ENCODE results near the gene SLC17A3. TPM values are rescaled to one million over a fixed set of nuclear protein-coding genes. Genes with fewer than 3 reads are reported as not detected.

The SLC17A3 gene
- total RNA-seq, 1 experiment from 2014 or later = not detected

DNA sequence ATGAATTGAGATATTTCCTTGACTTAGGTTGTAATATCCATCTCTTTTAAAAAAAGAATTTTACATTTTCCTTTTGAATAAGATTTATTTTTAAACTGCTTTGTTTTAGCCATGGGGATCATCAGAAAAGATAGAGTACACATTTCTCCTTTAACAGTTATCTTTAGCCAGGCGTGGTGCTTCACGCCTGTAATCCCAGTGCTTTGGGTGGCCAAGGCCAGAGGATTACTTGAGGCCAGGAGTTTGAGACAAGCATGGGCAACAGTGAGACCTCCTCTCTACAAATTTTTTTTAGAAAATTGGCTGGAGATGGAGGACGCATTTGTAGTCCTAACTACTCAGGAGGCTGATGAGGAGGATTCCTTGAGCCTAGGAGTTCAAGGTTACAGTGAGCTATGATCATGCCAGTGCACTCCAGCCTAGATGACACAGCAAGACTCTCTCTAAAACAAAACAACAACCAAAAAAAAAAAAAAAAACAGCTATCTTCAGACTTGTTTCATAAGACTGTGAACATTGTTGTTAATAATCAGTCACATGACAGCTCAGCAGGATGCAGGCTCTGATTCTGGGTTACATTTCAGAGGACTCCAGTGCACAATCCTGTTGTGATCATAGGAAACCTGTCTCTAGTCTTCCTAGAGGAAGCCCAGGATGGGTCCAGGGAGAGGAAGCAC, 2.0 kb upstream of the SLC17A3 start:
- Histone ChIP-seq H3K27me3 (ENCODE audit: control insufficient read depth, insufficient read depth, low read length) (no peaks in the 10 kb centered on the region), H3K4me3 (ENCODE audit: insufficient read depth, low read depth, low read length) (no peak overlapping the region), H3K36me3 (replicated peaks; ENCODE audit: control insufficient read depth, insufficient read depth, low read length) (no peaks in the 10 kb centered on the region)
- no peak for DNase-seq

GRCh38 chr6:25875563-25875905, 1.5 kb upstream of the SLC17A3 start:
- no peaks in the 10 kb centered on the region for H3K27me3 ChIP-seq (ENCODE audit: control insufficient read depth, insufficient read depth, low read length)
- no peak for DNase-seq
- H3K36me3 ChIP-seq (replicated peaks; ENCODE audit: control insufficient read depth, insufficient read depth, low read length) = no peaks in the 10 kb centered on the region
- no peak overlapping the region for H3K4me3 ChIP-seq (ENCODE audit: insufficient read depth, low read depth, low read length)

GRCh38 chr6:25874822-25875562, 949 bp upstream of the SLC17A3 start:
- Histone ChIP-seq H3K27me3 (ENCODE audit: control insufficient read depth, insufficient read depth, low read length) (no peaks in the 10 kb centered on the region), H3K4me3 (ENCODE audit: insufficient read depth, low read depth, low read length) (no peak overlapping the region), H3K36me3 (replicated peaks; ENCODE audit: control insufficient read depth, insufficient read depth, low read length) (no peaks in the 10 kb centered on the region)
- no peak for DNase-seq

- H3K27me3 ChIP-seq (ENCODE audit: control insufficient read depth, insufficient read depth, low read length) = no peaks in the 10 kb centered on the region
- no peak for DNase-seq
- no peak overlapping the region for H3K4me3 ChIP-seq (ENCODE audit: insufficient read depth, low read depth, low read length)
- no peaks in the 10 kb centered on the region for H3K36me3 ChIP-seq (replicated peaks; ENCODE audit: control insufficient read depth, insufficient read depth, low read length)
These were observed 1.2 kb downstream of the SLC17A3 start for GRCh38 chr6:25872814-25873213.

DNA sequence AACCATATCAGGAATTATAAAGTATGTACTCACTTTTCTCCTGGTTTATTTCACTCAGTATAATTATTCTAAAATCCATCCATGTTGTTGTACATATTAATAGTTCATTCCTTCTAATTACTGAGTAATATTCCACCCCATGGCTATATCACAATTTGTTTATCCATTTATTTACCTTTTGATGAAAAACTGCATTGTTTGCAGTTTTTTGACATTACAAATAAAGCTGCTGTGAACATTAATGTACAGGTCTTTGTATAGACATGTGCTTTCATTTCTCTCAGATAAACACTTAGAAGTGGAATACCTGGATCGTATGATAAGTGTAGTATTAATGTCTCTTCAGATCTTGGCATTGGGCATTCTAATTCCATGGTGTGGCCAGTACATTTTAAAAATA, 4.2 kb downstream of the SLC17A3 start:
- H3K4me3 ChIP-seq (ENCODE audit: insufficient read depth, low read depth, low read length) = no peak overlapping the region
- H3K36me3 ChIP-seq (replicated peaks; ENCODE audit: control insufficient read depth, insufficient read depth, low read length) = no peaks in the 10 kb centered on the region
- no peak for DNase-seq
- H3K27me3 ChIP-seq (ENCODE audit: control insufficient read depth, insufficient read depth, low read length) = no peaks in the 10 kb centered on the region

DNA sequence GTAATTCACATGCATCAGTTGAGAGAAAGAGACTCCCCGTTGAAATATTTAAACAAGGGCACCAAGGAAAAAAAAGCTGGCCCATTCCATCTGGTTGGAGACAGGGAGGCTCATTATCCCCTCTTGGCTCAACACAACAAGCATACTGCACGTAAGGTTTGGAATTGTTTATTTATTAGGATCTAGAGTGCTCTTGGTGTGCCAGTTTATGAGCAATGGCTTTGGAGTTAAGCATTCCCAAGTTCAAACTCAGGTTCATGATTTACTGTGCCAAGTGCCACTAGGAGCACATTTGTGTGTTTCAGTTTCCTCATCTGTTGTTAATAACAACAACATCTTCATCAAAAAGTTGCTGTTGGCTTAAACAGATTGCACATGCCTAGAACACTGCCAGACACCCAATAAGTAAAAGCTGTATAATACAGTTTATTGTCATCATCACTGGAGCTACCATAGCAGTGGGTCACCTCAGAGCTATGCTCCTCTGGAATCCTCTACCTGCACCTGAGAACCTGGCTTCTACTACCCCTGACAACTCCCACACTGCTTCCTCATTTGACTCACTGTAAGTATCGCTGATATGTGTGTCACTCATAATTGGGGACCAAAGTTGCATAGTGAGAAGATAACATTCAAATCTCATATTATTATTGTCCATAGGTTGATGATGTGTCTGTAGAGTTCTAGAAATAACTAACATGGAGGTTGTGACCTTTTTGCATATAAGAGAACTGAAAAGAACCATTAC, 5.4 kb downstream of the SLC17A3 start:
- DNase-seq = no peak
- no peak overlapping the region for H3K4me3 ChIP-seq (ENCODE audit: insufficient read depth, low read depth, low read length)
- no peaks in the 10 kb centered on the region for H3K27me3 ChIP-seq (ENCODE audit: control insufficient read depth, insufficient read depth, low read length)
- no peaks in the 10 kb centered on the region for H3K36me3 ChIP-seq (replicated peaks; ENCODE audit: control insufficient read depth, insufficient read depth, low read length)

GRCh38 chr6:25866011-25866410, 8.0 kb downstream of the SLC17A3 start:
- Histone ChIP-seq H3K36me3 (replicated peaks; ENCODE audit: control insufficient read depth, insufficient read depth, low read length) (no peaks in the 10 kb centered on the region), H3K4me3 (ENCODE audit: insufficient read depth, low read depth, low read length) (no peak overlapping the region), H3K27me3 (ENCODE audit: control insufficient read depth, insufficient read depth, low read length) (no peaks in the 10 kb centered on the region)
- no peak for DNase-seq

GRCh38 chr6:25863360-25863759, 10.7 kb downstream of the SLC17A3 start:
- DNase-seq = no peak
- no peaks in the 10 kb centered on the region for H3K27me3 ChIP-seq (ENCODE audit: control insufficient read depth, insufficient read depth, low read length)
- no peak overlapping the region for H3K4me3 ChIP-seq (ENCODE audit: insufficient read depth, low read depth, low read length)
- H3K36me3 ChIP-seq (replicated peaks; ENCODE audit: control insufficient read depth, insufficient read depth, low read length) = no peaks in the 10 kb centered on the region

GRCh38 chr6:25862199-25862598, 11.8 kb downstream of the SLC17A3 start:
- no peaks in the 10 kb centered on the region for H3K36me3 ChIP-seq (replicated peaks; ENCODE audit: control insufficient read depth, insufficient read depth, low read length)
- H3K27me3 ChIP-seq (ENCODE audit: control insufficient read depth, insufficient read depth, low read length) = no peaks in the 10 kb centered on the region
- DNase-seq = no peak
- H3K4me3 ChIP-seq (ENCODE audit: insufficient read depth, low read depth, low read length) = no peak overlapping the region

DNA sequence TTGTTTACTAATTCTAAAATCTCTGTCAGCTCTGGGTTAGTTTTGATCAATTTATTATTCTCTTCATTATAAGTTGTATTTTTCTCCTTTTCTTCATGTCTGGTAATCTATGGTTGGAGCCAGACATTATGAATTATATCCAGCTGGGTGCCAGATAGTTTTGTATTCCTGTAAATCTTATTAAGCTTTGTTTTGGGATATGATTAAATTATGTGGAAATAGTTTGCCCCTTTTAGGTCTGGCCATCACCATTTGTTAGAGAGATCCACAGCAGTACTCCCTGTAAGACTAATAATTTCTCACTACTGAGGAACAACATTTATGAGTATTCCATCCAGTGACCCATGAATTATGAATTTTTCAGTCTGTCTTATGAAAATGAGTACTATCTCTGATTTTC, 21.3 kb downstream of the SLC17A3 start:
- H3K36me3 ChIP-seq (replicated peaks; ENCODE audit: control insufficient read depth, insufficient read depth, low read length) = no peaks in the 10 kb centered on the region
- no peak for DNase-seq
- no peak overlapping the region for H3K4me3 ChIP-seq (ENCODE audit: insufficient read depth, low read depth, low read length)
- H3K27me3 ChIP-seq (ENCODE audit: control insufficient read depth, insufficient read depth, low read length) = no peaks in the 10 kb centered on the region

- DNase-seq = no peak
- Histone ChIP-seq H3K27me3 (ENCODE audit: control insufficient read depth, insufficient read depth, low read length) (no peaks in the 10 kb centered on the region), H3K4me3 (ENCODE audit: insufficient read depth, low read depth, low read length) (no peak overlapping the region), H3K36me3 (replicated peaks; ENCODE audit: control insufficient read depth, insufficient read depth, low read length) (no peaks in the 10 kb centered on the region)
These were observed 22.1 kb downstream of the SLC17A3 start for GRCh38 chr6:25851961-25852360.

DNA sequence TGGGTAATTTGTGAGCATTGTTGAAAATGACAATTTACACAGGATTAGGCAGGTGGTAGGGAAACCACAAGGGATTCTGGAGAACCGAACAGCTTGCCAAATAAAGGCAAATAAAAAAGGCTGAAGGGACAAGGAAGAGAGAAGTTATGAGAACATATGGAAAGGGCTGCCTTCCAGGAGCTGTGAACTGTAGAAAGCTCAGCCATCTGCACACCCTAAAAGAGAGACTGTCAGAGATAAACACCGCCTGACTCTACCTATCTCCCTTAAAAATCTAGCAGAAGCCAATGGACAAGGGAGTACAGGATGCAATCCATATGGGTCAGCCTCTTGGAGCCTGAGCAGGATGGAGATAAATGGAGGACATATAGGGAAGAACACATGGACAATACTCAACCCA, 29.5 kb downstream of the SLC17A3 start:
- Histone ChIP-seq H3K27me3 (ENCODE audit: control insufficient read depth, insufficient read depth, low read length) (no peaks in the 10 kb centered on the region), H3K36me3 (replicated peaks; ENCODE audit: control insufficient read depth, insufficient read depth, low read length) (no peaks in the 10 kb centered on the region)
- no peak for DNase-seq

DNA sequence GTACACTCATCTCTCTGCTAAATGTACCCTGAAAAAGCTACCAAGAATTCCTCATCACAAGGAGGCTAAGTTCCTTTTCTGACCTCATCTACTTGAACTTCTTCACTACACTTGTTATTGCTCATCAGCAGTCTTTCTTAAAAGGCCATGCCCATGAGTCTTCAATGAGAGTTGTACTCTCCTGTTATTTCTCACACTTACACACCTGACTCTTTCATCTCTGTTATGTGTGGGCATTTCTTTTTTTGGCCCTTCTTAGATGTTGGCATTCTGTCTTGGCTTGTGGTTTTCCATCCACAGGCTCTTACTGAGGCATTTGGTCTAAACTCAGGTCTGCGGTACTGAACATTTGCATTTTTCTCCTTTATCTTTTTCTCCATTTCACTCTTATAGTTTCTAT, 31.5 kb downstream of the SLC17A3 start:
- no peaks in the 10 kb centered on the region for H3K27me3 ChIP-seq (ENCODE audit: control insufficient read depth, insufficient read depth, low read length)
- no peak overlapping the region for H3K4me3 ChIP-seq (ENCODE audit: insufficient read depth, low read depth, low read length)
- H3K36me3 ChIP-seq (replicated peaks; ENCODE audit: control insufficient read depth, insufficient read depth, low read length) = no peaks in the 10 kb centered on the region
- no peak for DNase-seq

More for the DNA sequence above, 29.5 kb downstream of the SLC17A3 start:
- no peak overlapping the region for H3K4me3 ChIP-seq (ENCODE audit: insufficient read depth, low read depth, low read length)

DNA sequence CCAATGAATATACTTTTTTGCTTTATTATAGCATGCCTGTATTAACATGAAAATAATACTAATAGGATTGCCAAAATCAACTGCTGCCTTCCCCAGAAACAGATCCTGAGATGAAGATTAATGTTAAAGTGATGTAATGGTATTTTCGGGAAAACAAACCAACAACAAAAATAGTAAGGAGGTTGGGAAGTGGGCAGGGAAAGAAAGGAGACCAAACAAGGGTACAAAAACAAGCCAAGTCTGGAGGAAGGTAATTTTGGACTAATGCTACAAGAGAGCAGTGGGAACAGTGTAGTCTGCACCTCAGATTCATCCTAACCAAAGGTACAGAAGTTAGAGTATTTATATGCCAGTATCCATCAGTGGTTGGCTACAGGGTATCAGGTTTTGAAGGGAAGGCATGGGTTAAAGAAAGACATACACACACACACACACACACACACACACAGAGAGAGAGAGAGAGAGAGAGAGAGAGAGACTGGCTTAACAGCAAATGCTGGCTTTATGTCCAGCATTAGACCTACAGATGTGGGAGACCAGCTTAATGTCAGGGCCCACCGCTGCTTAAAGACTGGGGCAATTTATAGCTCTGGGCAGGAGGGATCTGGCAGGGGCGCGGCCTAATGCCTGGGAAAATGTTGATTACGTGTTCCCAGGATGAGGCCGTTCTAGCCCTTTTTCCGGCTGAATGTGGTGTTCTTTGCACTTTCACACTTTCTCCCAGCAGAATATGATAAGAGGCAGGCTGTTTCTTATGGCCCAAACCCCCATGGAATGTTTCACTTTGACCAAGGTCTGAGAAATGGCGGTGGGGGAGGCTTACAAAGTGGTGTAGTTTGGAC, 38.4 kb downstream of the SLC17A3 start:
- Histone ChIP-seq H3K36me3 (replicated peaks; ENCODE audit: control insufficient read depth, insufficient read depth, low read length) (no peaks in the 10 kb centered on the region), H3K4me3 (ENCODE audit: insufficient read depth, low read depth, low read length) (no peak overlapping the region), H3K27me3 (ENCODE audit: control insufficient read depth, insufficient read depth, low read length) (no peaks in the 10 kb centered on the region)
- no peak for DNase-seq

Data from H7 (cell line).